WTC11 (cell line): ENCODE results near the gene SAMD8. TPM values are rescaled to one million over a fixed set of nuclear protein-coding genes. Genes with fewer than 3 reads are reported as not detected.

ENCODE experiments used
- ATAC-seq: fragments of 200-7000 bp; cut with Tn5 transposase; 2 replicates; pipeline ENCODE4 v1.10.0; 2021; ENCODE audit warnings: mild to moderate bottlenecking, moderate library complexity
- CTCF ChIA-PET: fragments of 300-600 bp; sonication (Branson Sonifier 250); formaldehyde crosslinking; loops from one replicate; lab custom pipeline; 2021; ENCODE audit warnings: antibody characterized with exemption; lab: Charles Lee
- POLR2A ChIA-PET: fragments of 350-600 bp; sonication (Branson Sonifier 250); formaldehyde crosslinking; loops from one replicate; lab custom pipeline; 2021; ENCODE audit warnings: antibody characterized with exemption; lab: Charles Lee
- DNase-seq: peaks from one replicate; pipeline ENCODE4 v3.0.0; 2021; ENCODE audit warnings: low spot score
- H3K27ac Mint-ChIP-seq: 2 replicates; pipeline ENCODE4 v1.8.0; 2021; ENCODE audit warnings: mixed read lengths
- H3K27me3 Mint-ChIP-seq: 2 replicates; pipeline ENCODE4 v1.8.0; 2021; ENCODE audit warnings: low read depth, mild to moderate bottlenecking, moderate library complexity, mixed read lengths
- H3K36me3 Mint-ChIP-seq: 2 replicates; pipeline ENCODE4 v1.8.0; 2021; ENCODE audit warnings: mixed read lengths
- H3K4me1 Mint-ChIP-seq: 2 replicates; pipeline ENCODE4 v1.8.0; 2022; ENCODE audit warnings: mixed read lengths
- H3K4me3 Mint-ChIP-seq: 2 replicates; pipeline ENCODE4 v1.8.0; 2021; ENCODE audit warnings: mild to moderate bottlenecking, moderate library complexity, mixed read lengths
- H3K9me3 Mint-ChIP-seq: 2 replicates; pipeline ENCODE4 v1.8.0; 2021; ENCODE audit warnings: mixed read lengths
- ELF4 ChIP-seq: sonication (generic); formaldehyde crosslinking; IDR thresholded peaks from 2 replicates; pipeline ENCODE4 v1.8.1; 2022; ENCODE audit warnings: low read depth, mild to moderate bottlenecking, moderate library complexity, missing genetic modification reagents
- HMGA2 ChIP-seq: fragments of 250-450 bp; sonication (Bioruptor Pico); IDR thresholded peaks from 2 replicates; pipeline ENCODE4 v1.4.0; 2021; ENCODE audit warnings: mild to moderate bottlenecking, moderate library complexity
- KAT7 ChIP-seq: sonication (generic); formaldehyde crosslinking; IDR thresholded peaks from 2 replicates; pipeline ENCODE4 v1.8.1; 2023; ENCODE audit warnings: missing genetic modification reagents, mild to moderate bottlenecking, borderline replicate concordance
- NFE2L1 ChIP-seq: sonication (generic); formaldehyde crosslinking; IDR thresholded peaks from 2 replicates; pipeline ENCODE4 v1.8.1; 2023; ENCODE audit warnings: missing genetic modification reagents
- NR1H2 ChIP-seq: sonication (generic); formaldehyde crosslinking; IDR thresholded peaks from 2 replicates; pipeline ENCODE4 v1.9.0; 2021; ENCODE audit warnings: mild to moderate bottlenecking, moderate library complexity, missing genetic modification reagents
- NR2C2 ChIP-seq: sonication (generic); formaldehyde crosslinking; IDR thresholded peaks from 2 replicates; pipeline ENCODE4 v1.8.0; 2022; ENCODE audit warnings: mild to moderate bottlenecking, missing genetic modification reagents
- OVOL2 ChIP-seq: fragments of 250-450 bp; sonication (Bioruptor Pico); IDR thresholded peaks from 2 replicates; pipeline ENCODE4 v1.9.0; 2021; ENCODE audit warnings: mild to moderate bottlenecking, borderline replicate concordance
- SP1 ChIP-seq: sonication (generic); formaldehyde crosslinking; conservative IDR thresholded peaks from 2 replicates; pipeline ENCODE4 v1.8.1; 2022; ENCODE audit warnings: missing genetic modification reagents
- TEAD4 ChIP-seq: sonication (generic); formaldehyde crosslinking; IDR thresholded peaks from 2 replicates; pipeline ENCODE4 v1.8.0; 2022; ENCODE audit warnings: mild to moderate bottlenecking, missing genetic modification reagents
- ZNF121 ChIP-seq: sonication (generic); formaldehyde crosslinking; IDR thresholded peaks from 2 replicates; pipeline ENCODE4 v1.8.0; 2023; ENCODE audit warnings: missing genetic modification reagents
- ZNF138 ChIP-seq: sonication (generic); formaldehyde crosslinking; conservative IDR thresholded peaks from 2 replicates; pipeline ENCODE4 v1.8.1; 2022; ENCODE audit warnings: mild to moderate bottlenecking, moderate library complexity, missing genetic modification reagents
- ZNF219 ChIP-seq: sonication (generic); formaldehyde crosslinking; IDR thresholded peaks from 2 replicates; pipeline ENCODE4 v1.8.0; 2023; ENCODE audit warnings: missing genetic modification reagents, mild to moderate bottlenecking, borderline replicate concordance
- ZNF232 ChIP-seq: sonication (generic); formaldehyde crosslinking; IDR thresholded peaks from 2 replicates; pipeline ENCODE4 v1.8.0; 2022; ENCODE audit warnings: mild to moderate bottlenecking, missing genetic modification reagents
- total RNA-seq: library from RNA; stranded (reverse); gene quantifications from 3 replicates; pipeline ENCODE4 v1.2.3, GENCODE V29; 2021
- TF ChIP-seq, protein P1 (sequence below): sonication (generic); formaldehyde crosslinking; IDR thresholded peaks from 2 replicates; pipeline ENCODE4 v1.8.0; 2022; ENCODE audit warnings: missing genetic modification reagents
- TF ChIP-seq, protein P2 (sequence below): sonication (generic); formaldehyde crosslinking; IDR thresholded peaks from 2 replicates; pipeline ENCODE4 v1.8.1; 2023; ENCODE audit warnings: mild to moderate bottlenecking, missing genetic modification reagents, moderate library complexity
- TF ChIP-seq, protein P3 (sequence below): sonication (generic); formaldehyde crosslinking; IDR thresholded peaks from 2 replicates; pipeline ENCODE4 v1.8.0; 2022; ENCODE audit warnings: mild to moderate bottlenecking, missing genetic modification reagents

The SAMD8 gene
- total RNA-seq, 1 experiment from 2014 or later: 23.0 TPM

DNA sequence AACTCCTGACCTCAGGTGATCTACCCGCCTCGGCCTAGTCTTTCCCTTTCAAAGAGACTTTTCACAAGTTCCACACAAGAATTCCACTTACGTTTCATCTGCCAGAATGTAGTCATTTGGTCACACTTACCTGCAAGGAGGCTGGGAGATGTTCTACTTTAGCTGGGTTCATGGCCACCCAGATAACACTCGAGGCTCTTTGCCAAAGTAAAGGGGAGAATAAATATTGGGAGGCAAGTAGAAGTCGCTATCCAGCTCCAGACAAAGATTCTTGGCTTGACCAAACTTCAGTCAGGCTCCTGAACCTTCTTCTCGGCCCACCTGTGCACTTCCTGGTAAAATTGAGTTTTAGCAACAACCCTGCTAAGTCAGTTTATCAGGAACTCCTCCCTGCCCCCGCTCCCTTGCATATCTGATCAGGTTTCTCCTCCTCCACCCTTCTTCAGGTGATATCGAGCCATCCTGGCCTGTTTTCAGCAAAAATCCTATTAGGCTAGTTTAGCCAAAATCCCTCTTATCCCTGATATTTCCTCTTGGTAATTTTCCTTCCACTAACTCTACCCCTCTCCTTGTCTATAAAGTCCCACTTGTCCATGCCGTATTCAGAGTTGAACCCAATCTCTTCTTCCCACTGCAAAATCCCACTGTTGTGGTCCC, 25.1 kb upstream of the SAMD8 start:
- peaks cover 7% of the 10 kb centered on the region for H3K9me3 Mint-ChIP-seq
- CTCF ChIA-PET: no interaction called here

DNA sequence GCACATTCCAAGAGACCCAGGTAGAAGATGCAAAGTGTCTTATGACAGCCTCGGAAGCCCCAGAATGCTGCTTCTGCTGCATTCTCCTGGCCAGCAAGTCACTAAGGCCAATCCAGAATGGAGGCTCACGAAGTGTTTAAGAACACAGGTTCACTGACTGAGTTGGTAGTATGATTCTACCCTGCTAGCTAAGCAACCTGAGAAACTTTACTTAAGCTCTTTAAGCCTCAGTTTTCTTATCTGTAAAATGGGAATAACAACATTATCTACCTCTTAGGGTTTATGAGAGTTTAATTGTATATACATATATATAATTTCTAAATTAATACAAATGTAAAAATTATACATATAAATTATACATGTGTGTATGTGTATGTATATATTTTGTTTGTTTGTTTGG, 22.8 kb upstream of the SAMD8 start:
- CTCF ChIA-PET: no interaction called here
- POLR2A ChIA-PET: no interaction called here
- H3K36me3 Mint-ChIP-seq: no peaks in the 10 kb centered on the region
- TF ChIP-seq ZNF232 (CRISPR knock-in tag): no peak
- TF ChIP-seq HMGA2: no peak
- TF ChIP-seq, all 79 proteins: peak for 0
- Mint-ChIP-seq H3K27ac (no peak overlapping the region), H3K9me3 (no peaks in the 10 kb centered on the region), H3K4me3 (no peak overlapping the region), H3K4me1 (peaks cover 42% of the 10 kb centered on the region), H3K27me3 (no peaks in the 10 kb centered on the region; the same call in 1 of the 2 replicates)
- ATAC-seq: no peak
- DNase-seq: no peak

More for the DNA sequence above, 25.1 kb upstream of the SAMD8 start:
- H3K27ac Mint-ChIP-seq: no peak overlapping the region
- H3K27me3 Mint-ChIP-seq: peaks cover 18% of the 10 kb centered on the region
- ATAC-seq (no peak), DNase-seq (no peak)
- H3K4me1 Mint-ChIP-seq: peaks cover 49% of the 10 kb centered on the region
- POLR2A ChIA-PET: no interaction called here
- no peak overlapping the region for H3K4me3 Mint-ChIP-seq
- H3K36me3 Mint-ChIP-seq: peaks cover 5% of the 10 kb centered on the region
- TF ChIP-seq NR1H2 (CRISPR knock-in tag): no peak
- no peak for TF ChIP-seq ZNF138
- TF ChIP-seq, protein P1, sequence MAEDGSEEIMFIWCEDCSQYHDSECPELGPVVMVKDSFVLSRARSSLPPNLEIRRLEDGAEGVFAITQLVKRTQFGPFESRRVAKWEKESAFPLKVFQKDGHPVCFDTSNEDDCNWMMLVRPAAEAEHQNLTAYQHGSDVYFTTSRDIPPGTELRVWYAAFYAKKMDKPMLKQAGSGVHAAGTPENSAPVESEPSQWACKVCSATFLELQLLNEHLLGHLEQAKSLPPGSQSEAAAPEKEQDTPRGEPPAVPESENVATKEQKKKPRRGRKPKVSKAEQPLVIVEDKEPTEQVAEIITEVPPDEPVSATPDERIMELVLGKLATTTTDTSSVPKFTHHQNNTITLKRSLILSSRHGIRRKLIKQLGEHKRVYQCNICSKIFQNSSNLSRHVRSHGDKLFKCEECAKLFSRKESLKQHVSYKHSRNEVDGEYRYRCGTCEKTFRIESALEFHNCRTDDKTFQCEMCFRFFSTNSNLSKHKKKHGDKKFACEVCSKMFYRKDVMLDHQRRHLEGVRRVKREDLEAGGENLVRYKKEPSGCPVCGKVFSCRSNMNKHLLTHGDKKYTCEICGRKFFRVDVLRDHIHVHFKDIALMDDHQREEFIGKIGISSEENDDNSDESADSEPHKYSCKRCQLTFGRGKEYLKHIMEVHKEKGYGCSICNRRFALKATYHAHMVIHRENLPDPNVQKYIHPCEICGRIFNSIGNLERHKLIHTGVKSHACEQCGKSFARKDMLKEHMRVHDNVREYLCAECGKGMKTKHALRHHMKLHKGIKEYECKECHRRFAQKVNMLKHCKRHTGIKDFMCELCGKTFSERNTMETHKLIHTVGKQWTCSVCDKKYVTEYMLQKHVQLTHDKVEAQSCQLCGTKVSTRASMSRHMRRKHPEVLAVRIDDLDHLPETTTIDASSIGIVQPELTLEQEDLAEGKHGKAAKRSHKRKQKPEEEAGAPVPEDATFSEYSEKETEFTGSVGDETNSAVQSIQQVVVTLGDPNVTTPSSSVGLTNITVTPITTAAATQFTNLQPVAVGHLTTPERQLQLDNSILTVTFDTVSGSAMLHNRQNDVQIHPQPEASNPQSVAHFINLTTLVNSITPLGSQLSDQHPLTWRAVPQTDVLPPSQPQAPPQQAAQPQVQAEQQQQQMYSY: no peak
- TF ChIP-seq, protein P2, sequence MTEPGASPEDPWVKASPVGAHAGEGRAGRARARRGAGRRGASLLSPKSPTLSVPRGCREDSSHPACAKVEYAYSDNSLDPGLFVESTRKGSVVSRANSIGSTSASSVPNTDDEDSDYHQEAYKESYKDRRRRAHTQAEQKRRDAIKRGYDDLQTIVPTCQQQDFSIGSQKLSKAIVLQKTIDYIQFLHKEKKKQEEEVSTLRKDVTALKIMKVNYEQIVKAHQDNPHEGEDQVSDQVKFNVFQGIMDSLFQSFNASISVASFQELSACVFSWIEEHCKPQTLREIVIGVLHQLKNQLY (CRISPR knock-in tag): no peak
- TF ChIP-seq SP1: no peak
- no peak for TF ChIP-seq ELF4 (CRISPR knock-in tag)

DNA sequence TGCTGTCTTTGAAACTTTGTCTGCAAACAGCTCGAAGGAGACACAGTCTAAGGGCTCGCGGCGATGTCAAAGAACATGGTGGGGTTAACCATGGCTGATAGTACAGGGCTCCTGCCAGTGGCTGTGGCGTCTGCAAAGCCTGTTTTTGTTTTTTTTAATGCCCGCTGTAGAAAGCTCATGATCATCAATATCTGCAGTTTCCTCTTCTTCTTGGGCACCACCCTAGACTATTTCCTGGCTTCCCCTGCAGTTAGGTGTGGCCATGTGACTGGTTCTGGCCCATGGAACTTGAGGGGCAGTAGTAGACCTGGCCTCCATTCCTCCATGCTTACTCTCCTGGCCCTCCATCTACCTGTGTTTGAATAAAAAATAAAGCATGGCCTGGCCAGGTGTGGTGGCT, 21.8 kb upstream of the SAMD8 start:
- Mint-ChIP-seq H3K4me1 (peaks cover 35% of the 10 kb centered on the region), H3K9me3 (no peaks in the 10 kb centered on the region), H3K27me3 (no peaks in the 10 kb centered on the region; the same call in 1 of the 2 replicates), H3K27ac (no peak overlapping the region), H3K4me3 (no peak overlapping the region), H3K36me3 (no peaks in the 10 kb centered on the region)
- ATAC-seq (no peak), DNase-seq (no peak)
- TF ChIP-seq, protein P3, sequence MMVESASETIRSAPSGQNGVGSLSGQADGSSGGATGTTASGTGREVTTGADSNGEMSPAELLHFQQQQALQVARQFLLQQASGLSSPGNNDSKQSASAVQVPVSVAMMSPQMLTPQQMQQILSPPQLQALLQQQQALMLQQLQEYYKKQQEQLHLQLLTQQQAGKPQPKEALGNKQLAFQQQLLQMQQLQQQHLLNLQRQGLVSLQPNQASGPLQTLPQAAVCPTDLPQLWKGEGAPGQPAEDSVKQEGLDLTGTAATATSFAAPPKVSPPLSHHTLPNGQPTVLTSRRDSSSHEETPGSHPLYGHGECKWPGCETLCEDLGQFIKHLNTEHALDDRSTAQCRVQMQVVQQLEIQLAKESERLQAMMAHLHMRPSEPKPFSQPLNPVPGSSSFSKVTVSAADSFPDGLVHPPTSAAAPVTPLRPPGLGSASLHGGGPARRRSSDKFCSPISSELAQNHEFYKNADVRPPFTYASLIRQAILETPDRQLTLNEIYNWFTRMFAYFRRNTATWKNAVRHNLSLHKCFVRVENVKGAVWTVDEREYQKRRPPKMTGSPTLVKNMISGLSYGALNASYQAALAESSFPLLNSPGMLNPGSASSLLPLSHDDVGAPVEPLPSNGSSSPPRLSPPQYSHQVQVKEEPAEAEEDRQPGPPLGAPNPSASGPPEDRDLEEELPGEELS (CRISPR knock-in tag): no peak
- TF ChIP-seq TEAD4 (CRISPR knock-in tag) (no peak), ZNF219 (CRISPR knock-in tag) (no peak), SP1 (no peak), KAT7 (CRISPR knock-in tag) (no peak), NR2C2 (CRISPR knock-in tag) (no peak), NFE2L1 (CRISPR knock-in tag) (no peak), OVOL2 (CRISPR knock-in tag) (no peak), ZNF121 (CRISPR knock-in tag) (no peak)
- CTCF ChIA-PET: interaction anchor here (0.8 kb wide), 1 partner anchor 10 kb away, joined by 3 read pairs; no protein-coding TSS in a partner anchor
- POLR2A ChIA-PET: no interaction called here
